Activated CD8-positive, alpha-beta T cell treated with anti-CD3 and anti-CD28 coated beads for 36 hours (primary cell): ENCODE results near the gene MAST3. TPM values are rescaled to one million over a fixed set of nuclear protein-coding genes. Genes with fewer than 3 reads are reported as not detected.

Source experiments
- ATAC-seq: fragments of 200-7000 bp; cut with Tn5 transposase; one replicate; pipeline ENCODE4 v1.10.0; 2021; ENCODE audit warnings: mild to moderate bottlenecking, moderate library complexity
- CTCF ChIA-PET: fragments of 350-600 bp; sonication (Branson Sonifier 250); formaldehyde crosslinking; loops from one replicate; lab custom pipeline; 2021; ENCODE audit warnings: antibody characterized with exemption; lab: Charles Lee
- POLR2A ChIA-PET: fragments of 350-600 bp; sonication (Branson Sonifier 250); formaldehyde crosslinking; loops from one replicate; lab custom pipeline; 2021; ENCODE audit warnings: antibody characterized with exemption; lab: Charles Lee
- DNase-seq: peaks from one replicate; pipeline ENCODE4 v3.0.0-alpha.2; 2020
- H3K27ac Mint-ChIP-seq: one replicate; pipeline ENCODE4 v1.8.0; 2021; ENCODE audit warnings: mild to moderate bottlenecking, mixed read lengths
- H3K27me3 Mint-ChIP-seq: one replicate; pipeline ENCODE4 v1.8.0; 2021; ENCODE audit warnings: mixed read lengths
- H3K36me3 Mint-ChIP-seq: one replicate; pipeline ENCODE4 v1.8.0; 2021; ENCODE audit warnings: low read depth, mixed read lengths
- H3K4me1 Mint-ChIP-seq: one replicate; pipeline ENCODE4 v1.8.0; 2021; ENCODE audit warnings: low read depth, mixed read lengths
- H3K4me3 Mint-ChIP-seq: one replicate; pipeline ENCODE4 v1.8.0; 2021; ENCODE audit warnings: mild to moderate bottlenecking, moderate library complexity, mixed read lengths
- H3K9me3 Mint-ChIP-seq: one replicate; pipeline ENCODE4 v1.8.0; 2021; ENCODE audit warnings: mixed read lengths
- intact Hi-C: fragments of 100-400 bp; cut with micrococcal nuclease; formaldehyde crosslinking; loops from one replicate; pipeline ENCODE4 v1.10.0; 2022
- total RNA-seq, 2 experiments: library from RNA; stranded (reverse); gene quantifications; one replicate each; pipeline ENCODE4 v1.2.3, GENCODE V29; 2021
- TF ChIP-seq, protein P1 (sequence below): fragments of 200-600 bp; IDR thresholded peaks from one replicate; pipeline ENCODE4 v1.8.0; 2022; ENCODE audit warnings: antibody characterized with exemption, mild to moderate bottlenecking

The MAST3 gene
- total RNA-seq, 2 experiments from 2014 or later: 23.1 to 23.3 TPM

DNA sequence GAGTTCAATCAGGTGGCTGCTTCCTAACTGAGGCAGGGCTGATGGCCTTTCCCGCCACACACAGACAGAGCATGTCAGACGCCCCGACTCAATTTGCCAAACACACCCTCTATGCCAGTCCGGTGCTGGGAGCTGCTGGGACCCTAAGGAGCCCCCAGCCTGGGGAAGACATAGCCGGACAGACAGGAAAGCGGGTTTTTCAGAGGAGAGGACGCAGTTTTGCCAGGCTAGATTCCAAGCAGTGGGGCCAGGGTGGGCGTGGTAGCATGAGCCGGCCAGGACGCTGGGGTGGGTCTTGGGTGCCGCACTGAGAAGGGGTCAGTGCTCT is 19.8 kb downstream of the MAST3 start:
- DNase-seq (no peak), ATAC-seq (no peak)
- Mint-ChIP-seq H3K4me3 (peak overlapping the region; percentile 77), H3K36me3 (peaks cover 7% of the 10 kb centered on the region), H3K4me1 (peaks cover 35% of the 10 kb centered on the region), H3K9me3 (no peaks in the 10 kb centered on the region), H3K27me3 (no peaks in the 10 kb centered on the region), H3K27ac (peak overlapping the region; percentile 76)
- ChIA-PET CTCF (interaction anchor here (0.8 to 3.2 kb wide), 5 partner anchors 35 to 271 kb away, joined by 3 to 13 read pairs (median 4); partner anchors contain the start of genes ARRDC2 and PIK3R2), POLR2A (interaction anchor here (1.1 to 5.2 kb wide), 2 partner anchors 13 to 34 kb away, joined by 3 to 18 read pairs; partner anchors contain the start of gene PIK3R2)
- intact Hi-C loops: no loop called here
- TF ChIP-seq, protein P1, sequence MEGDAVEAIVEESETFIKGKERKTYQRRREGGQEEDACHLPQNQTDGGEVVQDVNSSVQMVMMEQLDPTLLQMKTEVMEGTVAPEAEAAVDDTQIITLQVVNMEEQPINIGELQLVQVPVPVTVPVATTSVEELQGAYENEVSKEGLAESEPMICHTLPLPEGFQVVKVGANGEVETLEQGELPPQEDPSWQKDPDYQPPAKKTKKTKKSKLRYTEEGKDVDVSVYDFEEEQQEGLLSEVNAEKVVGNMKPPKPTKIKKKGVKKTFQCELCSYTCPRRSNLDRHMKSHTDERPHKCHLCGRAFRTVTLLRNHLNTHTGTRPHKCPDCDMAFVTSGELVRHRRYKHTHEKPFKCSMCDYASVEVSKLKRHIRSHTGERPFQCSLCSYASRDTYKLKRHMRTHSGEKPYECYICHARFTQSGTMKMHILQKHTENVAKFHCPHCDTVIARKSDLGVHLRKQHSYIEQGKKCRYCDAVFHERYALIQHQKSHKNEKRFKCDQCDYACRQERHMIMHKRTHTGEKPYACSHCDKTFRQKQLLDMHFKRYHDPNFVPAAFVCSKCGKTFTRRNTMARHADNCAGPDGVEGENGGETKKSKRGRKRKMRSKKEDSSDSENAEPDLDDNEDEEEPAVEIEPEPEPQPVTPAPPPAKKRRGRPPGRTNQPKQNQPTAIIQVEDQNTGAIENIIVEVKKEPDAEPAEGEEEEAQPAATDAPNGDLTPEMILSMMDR: no peak

DNA sequence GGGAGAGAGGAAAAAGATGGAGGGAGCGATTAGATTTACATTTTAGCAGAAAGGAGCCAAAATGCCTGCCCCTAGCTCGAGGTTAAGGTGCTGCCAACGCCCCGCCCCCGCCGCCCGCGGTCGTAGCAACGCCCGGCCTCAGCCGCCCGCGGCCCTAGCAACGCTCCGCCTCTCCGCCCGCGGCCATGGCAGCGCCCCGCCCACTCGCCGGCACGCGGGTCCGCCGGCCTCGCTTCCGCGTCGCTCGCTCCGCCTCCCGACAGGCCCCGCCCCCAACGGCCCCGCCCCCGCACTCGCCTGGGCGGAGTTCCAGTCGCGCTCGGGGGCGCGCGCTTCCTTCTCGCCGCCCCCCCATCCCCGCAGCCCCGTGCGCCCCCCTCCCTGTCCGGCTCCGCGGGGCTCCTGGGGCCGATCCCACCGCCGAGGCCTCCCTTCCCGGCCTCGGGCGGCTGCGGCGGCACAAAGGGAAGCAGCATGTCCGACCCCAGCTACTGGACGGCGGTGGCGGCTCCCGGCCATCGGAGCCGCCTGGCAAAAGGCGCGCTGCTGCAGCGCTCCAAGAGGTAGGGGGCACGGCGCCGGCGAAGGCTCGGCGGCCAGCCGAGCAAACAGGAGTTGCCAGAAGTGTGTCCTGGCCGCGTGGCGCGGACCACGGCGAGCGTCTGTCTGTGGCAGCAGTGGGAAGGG is 20.3 kb downstream of the MAST3 start:
- TF ChIP-seq, protein P1: no peak
- intact Hi-C loops: no loop called here
- DNase-seq (peak; percentile 94), ATAC-seq (peak; percentile 90)
- ChIA-PET CTCF (interaction anchor here (0.8 to 3.2 kb wide), 7 partner anchors 34 to 271 kb away, joined by 3 to 13 read pairs (median 4); partner anchors contain the start of genes ARRDC2 and PIK3R2), POLR2A (interaction anchor here (1.1 to 5.2 kb wide), 3 partner anchors 13 to 43 kb away, joined by 3 to 18 read pairs (median 8); partner anchors contain the start of gene PIK3R2)
- H3K27ac Mint-ChIP-seq: peak overlapping the region; percentile 86
- peaks cover 3% of the 10 kb centered on the region for H3K36me3 Mint-ChIP-seq
- H3K4me1 Mint-ChIP-seq: peaks cover 32% of the 10 kb centered on the region
- H3K9me3 Mint-ChIP-seq: no peaks in the 10 kb centered on the region
- no peaks in the 10 kb centered on the region for H3K27me3 Mint-ChIP-seq
- H3K4me3 Mint-ChIP-seq: peak overlapping the region; percentile 77

DNA sequence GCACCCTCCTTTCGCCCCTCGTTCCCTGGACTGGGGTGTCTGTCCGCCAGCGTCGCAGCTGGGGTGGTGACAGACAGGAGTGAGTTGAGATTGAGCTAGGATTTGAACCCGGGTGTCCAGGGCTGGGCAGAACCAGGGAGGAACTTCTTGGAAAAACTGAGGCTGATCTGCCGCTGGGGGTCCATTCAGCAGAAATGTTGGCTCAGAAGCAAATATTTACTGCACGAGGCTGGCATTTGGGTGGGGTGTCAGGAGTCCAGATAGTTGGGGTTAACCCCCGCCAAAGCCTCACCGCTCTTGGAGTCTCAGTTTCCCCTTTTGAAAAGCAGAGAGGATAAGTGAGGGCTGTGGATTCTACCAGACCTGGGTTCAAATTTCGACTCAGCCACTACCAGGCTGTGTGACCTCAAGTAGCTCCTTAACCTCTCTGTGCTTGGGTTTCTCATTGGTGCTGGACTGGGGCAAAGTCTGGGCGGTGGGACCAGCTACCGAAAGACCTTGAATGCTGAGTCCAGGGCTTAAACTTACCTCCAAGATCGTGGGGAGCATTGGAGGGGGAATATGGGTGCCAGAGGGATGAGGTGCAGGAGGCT is 20.9 kb downstream of the MAST3 start:
- TF ChIP-seq, protein P1: no peak
- intact Hi-C loops: no loop called here
- ChIA-PET POLR2A (interaction anchor here (0.7 to 5.2 kb wide), 7 partner anchors 9 to 42 kb away, joined by 3 to 18 read pairs (median 3); partner anchors contain the start of genes MAST3 and PIK3R2), CTCF (interaction anchor here (1.1 to 3.2 kb wide), 6 partner anchors 34 to 270 kb away, joined by 3 to 13 read pairs (median 4); partner anchors contain the start of genes ARRDC2 and PIK3R2)
- Mint-ChIP-seq H3K36me3 (peaks cover 5% of the 10 kb centered on the region), H3K4me3 (peak overlapping the region; percentile 77), H3K27me3 (no peaks in the 10 kb centered on the region), H3K4me1 (peaks cover 31% of the 10 kb centered on the region), H3K27ac (peak overlapping the region; percentile 86), H3K9me3 (no peaks in the 10 kb centered on the region)
- DNase-seq (no peak), ATAC-seq (no peak)

DNA sequence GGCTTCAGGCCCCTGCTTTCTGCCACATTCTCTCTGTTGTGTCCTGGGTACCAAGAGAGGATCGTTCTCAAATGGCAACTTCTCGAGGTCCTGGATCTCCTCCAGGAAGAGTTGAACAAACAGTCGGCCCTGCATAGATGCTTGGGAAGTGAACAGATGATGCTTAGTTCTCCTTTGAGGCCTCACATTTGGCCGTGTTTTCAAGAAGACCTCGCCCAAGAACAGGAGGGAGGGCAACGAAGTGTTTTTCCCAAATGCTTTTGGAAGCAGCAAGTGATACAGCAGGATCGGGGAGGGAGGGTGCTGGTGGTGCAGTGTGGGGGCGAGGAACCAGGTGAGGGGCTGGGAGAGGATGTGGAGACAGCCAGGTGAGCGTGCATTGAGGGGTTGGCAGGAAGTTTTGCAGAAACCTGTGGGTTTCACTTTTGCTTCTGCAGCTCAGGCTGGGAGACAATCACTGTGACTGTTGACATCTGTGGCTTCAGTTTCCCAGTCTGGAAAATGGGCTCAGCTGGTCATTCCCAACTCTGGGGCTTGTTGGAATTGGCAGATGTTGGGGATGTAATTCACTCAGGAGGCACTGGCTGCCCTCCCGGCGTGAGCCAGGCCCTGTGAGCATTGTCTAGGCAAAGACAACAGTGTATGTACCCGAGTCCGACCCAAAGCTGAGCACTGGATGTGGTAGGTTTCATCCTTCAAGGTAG is 21.6 kb downstream of the MAST3 start:
- peak; percentile 28 for ATAC-seq
- CTCF ChIA-PET: interaction anchor here (0.7 to 3.2 kb wide), 6 partner anchors 32 to 112 kb away, joined by 3 to 13 read pairs (median 4); partner anchors contain the start of genes ARRDC2 and PIK3R2

More for the DNA sequence above, 21.6 kb downstream of the MAST3 start:
- Mint-ChIP-seq H3K27me3 (no peaks in the 10 kb centered on the region), H3K4me3 (peak overlapping the region; percentile 77), H3K4me1 (peaks cover 31% of the 10 kb centered on the region), H3K9me3 (no peaks in the 10 kb centered on the region), H3K27ac (peak overlapping the region; percentile 86), H3K36me3 (peaks cover 8% of the 10 kb centered on the region)
- POLR2A ChIA-PET: interaction anchor here (0.7 to 5.2 kb wide), 8 partner anchors 8 to 162 kb away, joined by 3 to 18 read pairs (median 4); partner anchors contain the start of genes JUND, MAST3 and PIK3R2
- intact Hi-C loops: no loop called here
- DNase-seq: peak; percentile 57
- TF ChIP-seq, protein P1: no peak
